HS-5 (cell line): ENCODE data around the gene ARPC1A.
"Not testable (repeated sequence)": the region's sequence is repeated elsewhere in the genome, so short reads cannot be mapped to it uniquely, and the experiment has no call there.

Source experiments
- DNase-seq: peaks from one replicate; pipeline ENCODE4 v3.0.0-alpha.2; 2012; ENCODE audit warnings: low read depth

Gene ARPC1A

DNA sequence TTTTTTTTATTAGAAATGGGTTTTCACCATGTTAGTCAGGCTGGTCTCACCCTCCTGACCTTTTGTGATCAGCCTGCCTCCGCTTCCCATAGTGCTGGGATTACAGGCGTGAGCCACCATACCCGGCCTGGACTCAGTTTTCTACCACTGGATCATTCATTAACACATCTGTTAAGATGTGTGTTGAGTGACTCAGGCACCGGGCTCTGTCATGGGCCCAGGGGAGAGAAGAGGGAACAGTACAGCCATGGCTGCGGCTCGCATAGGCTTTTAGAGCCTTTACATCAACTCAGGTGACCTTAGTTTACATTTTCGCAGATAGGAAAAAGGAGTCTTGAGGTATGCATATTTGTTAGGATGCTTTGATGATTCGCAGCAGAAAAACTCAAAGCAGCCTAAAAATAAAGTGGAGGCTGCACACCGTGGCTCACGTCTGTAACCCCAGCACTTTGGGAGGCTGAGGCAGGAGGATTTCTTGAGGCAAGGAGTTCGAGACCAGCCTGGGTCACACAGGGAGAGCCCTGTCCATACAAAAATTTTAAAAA lies 45.8 kb downstream of the ARPC1A start:
- DNase-seq: no peak

DNA sequence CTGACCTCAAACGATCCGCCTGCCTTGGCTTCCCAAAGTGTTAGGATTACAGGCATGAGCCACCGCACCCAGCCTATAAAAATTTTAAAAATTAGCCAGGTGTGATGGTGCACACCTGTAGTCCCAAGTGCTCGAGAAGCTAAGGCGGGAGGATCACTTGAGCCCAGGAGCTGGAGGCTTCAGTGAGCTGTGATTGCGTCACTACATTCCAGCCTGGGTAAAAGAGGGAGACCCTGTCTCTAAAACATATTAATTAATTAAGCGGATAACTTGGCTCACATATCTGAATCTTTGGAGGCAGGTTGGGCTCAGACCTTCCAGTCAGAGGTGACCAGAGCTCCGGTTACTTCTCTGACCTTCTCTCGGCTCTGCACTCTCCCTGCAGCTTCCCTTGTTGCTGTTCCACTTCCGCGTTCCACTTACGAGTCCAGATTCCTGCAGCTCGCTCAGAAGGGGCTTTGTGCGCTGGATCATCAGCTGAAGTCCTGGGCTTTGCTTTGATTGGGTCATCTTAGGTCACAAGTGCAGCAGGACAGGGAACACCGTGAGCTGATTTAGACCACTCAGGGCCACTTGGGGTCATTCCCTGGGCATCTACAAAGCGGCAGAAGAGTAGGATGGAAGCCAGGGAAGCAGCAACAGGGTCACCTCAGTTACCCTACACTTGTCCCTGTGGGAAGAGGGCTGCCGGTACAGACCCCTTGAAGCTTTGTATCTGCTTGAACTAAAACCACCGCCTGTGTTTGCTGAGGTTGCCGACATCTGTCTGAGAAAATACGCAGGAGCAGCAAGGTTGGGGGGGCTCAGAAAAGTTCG lies 46.8 kb downstream of the ARPC1A start:
- no peak for DNase-seq

DNA sequence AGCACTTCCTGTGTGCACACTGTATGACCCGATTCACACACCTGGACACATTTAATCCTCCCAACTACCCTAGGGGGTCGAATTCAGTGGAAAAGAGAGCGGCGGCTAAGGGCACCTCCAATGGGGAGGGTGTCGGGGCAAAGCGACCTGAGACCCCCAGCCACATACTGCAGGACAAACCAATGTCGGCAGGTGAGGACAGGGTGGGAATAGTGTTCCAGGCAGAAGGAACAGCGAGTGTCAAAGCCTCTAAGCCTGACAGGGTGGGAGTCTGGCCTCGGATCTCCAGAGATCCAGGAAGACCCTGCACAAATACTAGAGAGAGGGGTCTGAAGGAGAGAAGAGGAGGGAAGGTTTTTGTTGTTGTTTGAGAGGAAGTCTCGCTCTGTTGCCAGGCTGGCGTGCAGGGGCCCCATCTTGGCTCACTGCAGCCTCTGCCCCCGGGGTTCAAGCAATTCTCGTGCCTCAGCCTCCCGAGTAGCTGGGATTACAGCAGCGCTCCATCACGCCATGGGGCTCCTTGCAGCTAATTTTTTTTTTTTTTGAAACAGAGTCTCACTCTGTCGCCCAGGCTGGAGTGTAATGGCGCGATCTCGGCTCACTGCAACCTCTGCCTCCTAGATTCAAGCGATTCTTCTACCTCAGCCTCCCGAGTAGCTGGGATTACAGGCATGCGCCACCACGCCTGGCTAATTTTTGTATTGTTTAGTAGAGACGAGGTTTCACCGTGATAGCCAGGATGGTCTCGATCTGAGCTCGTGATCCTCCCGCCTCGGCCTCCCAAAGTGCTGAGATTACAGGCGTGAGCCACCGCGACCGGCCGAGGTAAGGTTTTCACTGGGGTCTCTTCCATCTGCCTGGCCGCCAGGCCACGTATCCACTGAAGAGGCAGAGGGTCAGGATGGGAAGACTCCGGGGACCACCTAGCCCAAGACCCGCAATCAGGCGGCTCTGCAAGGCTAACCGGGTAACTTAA lies 47.7 kb downstream of the ARPC1A start:
- DNase-seq: no peak

DNA sequence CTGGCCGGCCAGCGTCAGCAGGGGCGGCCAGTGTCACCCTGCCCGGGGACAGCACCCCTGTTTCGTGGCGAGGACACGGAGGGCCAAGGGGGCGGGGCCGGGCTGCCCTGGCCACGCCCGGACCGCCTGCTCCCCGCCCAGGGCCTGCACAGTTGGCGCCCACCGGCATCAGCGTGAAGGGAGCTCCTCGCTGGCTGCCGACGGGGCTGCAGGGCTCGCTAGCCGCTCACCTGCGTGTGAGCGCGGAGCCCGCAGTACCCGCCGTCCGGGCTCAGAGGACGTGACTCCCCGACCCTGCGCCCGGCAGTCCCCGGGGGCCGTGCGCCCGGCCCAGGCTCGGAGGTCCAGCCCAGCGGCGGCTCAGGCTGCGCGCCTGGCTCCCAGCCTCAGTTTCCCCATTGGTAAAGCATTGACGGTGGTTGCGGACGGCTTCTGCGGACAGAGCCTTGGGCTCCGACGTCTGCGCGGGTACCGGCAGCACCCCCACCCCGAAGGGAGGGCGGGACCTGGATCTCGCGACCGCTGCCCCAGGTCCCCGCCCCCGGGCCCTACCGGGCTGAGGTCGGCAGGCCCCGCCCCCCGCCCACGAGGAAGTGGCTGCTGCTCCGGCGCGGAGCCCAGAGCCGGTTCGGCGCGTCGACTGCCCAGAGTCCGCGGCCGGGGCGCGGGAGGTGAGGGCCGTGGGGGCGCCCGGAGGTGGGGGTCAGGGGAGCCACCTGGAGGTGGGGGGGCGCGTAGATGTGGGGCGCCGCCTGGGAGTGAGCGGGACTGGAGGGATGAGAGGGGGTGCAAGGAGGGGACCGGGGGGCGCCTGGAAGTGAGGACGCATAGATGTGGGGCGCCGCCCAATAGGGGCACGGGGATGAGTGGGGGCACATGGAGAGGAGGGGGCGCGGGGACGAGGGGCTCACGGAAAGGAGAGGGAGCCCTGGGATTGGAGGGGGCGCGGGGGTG lies 48.7 kb downstream of the ARPC1A start, which contains the start of gene ARPC1B:
Gene ARPC1B, plus strand, starts transcription at position 620 of the 954 bp plus-strand sequence. CDS start 10,985 bp downstream, outside the sequence.
- no peak for DNase-seq

DNA sequence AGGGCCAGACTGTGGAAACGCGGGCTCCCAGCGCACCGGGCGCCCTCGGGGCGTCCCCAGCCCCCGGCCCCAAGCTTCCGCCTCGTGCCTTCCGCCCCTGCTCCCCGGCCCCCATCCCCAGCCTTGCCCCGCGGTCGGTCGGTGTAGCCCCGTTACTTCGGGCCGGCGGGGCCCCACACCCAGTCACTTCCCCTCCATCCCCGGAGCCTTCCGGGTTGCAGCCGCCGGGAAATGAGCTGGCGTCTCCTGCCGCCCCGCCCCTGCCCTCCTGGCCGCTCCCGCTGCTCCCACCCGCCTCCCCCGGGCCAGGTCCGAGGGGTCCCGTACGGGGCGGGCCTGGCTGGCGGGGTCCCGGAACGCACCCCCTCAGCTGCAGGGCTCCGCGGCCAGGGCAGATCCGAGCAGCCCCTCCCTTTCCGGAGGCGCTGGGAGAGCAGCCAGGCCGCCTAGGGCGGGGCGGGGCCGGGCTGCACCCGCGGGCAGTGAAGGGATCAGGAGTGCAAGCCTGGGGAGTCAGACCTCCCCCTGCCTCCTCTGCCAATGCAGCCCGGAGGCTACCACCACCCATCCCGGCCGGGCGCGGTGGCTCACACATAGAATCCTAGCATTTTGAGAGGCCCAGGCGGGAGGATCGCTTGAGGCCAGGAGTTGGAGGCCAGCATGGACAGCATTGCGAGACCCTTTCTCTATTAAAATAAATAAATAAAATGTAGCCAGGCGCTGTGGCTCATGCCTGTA lies 49.5 kb downstream of the ARPC1A start:
- no peak for DNase-seq

DNA sequence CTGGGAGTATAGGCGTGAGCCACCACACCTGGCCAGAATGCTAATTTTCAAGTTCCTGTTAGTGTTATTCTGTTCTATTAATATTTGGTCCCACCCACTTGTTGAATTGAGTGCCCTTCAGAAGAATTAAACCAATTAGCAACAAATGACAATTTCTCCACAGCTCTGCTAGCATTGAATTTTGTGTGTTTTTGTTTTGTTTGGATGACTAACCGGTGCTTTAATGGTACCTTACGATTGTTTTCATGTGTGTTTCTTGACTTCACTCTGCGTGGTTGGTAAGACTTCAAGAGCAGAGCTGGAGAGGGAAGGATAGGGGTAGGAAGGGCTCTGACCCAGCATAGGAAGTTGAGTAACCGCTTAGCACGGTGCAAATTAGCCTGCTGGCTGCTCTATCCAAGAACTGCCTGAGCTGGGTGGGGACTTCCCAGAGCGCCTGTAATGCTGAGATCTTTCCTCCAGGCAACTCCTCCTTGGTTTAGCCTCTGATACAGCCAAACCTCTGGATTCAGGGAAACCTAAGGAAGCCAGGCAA lies 53.4 kb downstream of the ARPC1A start:
- DNase-seq: peak; percentile 39

DNA sequence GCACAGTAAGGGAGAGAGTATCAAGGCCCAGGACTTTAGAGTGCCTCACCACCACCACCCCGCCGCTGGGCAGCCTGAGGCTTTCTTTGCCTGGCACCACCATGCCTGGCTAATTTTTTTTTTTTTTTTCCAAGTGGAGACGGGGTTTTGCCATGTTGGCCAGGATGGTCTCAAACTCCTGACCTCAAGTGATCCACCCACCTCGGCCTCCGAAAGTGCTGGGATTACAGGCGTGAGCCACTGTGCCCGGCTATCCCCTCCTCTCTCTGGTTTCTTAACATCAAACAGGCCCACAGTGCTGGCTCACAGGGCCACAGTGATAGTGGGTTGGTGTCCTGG lies 54.0 kb downstream of the ARPC1A start:
- DNase-seq: not testable (repeated sequence)

DNA sequence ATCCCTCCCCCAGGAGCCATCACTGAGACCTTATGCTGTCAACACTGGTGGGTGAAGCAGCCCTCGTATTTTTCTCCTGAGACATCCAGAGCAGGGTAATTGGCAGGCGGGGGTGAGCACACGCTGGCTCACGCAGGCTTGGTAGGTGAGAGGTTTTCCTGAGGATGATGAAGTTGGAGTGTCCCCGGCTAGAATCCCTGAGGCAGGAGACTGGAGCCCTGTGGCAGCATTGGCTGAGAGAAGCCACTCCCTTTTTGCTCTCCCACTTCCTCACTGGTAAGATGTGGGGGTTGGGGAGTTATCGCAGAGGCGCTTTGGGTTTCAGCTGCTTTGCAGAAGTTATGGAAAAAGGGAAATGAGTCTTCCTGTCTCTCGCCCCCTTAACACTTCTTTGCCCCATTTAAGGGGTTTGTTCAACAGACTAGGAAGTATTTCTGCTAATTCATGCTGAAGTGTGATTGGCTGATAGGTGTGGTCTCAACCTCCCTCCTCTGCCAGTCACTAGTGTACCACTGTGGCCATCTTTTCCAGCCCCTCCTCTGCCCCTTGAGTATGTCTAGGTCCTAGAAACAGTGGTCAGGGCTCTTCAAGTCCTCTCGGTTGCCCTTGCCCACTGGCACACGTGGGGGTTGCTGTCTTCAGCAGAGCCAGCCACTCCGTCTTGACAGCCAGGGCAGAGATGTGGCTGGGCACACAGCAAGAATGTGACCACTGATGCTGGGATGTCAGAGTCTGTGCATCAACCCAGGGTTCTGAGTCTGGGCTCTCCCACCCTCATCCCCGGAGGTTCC lies 54.5 kb downstream of the ARPC1A start:
- peak; percentile 18 for DNase-seq

DNA sequence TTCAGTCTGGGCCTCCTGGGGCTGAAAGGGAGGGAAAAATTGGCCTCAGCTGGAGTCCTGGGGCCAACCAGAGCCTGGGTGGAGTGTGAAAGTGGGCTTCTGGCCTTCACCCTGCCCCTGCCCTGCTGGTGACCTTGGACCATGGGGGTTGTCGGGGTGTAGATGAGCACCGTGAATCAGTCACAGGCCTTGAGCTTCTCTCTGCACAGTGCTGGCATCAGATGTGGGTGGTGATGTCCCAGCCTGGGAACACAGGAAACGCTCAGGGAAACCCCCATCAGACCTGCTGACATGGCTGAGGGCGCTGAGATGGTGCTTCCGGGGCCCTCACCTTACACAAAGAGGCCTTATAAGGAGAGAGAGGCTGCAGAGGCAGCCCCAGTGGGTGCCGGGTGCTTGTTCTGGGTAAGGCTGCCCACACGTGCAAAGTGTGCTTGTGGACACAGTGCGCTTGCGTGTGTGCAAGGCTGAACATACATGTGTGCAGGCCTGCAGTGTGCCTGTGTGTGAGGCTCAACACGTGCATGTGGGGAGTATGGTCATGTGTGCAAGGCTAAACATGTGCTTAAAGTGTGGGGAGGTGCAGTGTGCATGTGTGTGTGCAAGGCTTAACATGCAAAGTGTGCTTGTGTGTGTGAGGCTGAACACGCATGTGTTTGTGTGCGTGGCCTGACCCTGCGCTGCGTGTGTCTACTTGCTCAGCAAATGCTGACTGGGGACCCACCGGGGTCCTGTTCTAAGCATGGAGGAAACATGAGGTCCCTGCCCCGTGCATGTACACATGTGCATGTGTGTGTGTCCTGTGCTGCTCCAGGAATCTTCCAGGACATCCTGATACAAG lies 55.3 kb downstream of the ARPC1A start:
- no peak for DNase-seq

DNA sequence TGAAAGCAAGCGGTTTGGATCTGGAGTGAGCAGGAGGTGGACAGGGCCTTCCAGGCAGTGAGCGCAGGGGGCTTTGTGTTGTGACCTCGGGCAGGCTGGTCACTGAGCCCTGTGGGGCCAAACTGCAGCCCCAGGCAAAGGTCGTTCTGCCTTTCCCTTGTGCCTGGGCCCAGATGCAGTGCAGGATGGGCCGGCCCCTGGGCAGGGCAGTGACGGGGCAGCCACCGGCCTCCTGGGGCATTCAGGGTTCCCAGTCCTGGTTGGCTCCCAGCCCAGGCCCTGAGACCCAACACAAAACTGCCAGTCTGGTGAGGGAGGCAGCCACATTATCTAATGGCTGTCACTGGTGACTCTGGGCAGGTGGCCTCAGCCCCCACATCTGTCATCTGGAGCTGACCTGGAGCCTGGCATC lies 56.0 kb downstream of the ARPC1A start:
- no peak for DNase-seq

DNA sequence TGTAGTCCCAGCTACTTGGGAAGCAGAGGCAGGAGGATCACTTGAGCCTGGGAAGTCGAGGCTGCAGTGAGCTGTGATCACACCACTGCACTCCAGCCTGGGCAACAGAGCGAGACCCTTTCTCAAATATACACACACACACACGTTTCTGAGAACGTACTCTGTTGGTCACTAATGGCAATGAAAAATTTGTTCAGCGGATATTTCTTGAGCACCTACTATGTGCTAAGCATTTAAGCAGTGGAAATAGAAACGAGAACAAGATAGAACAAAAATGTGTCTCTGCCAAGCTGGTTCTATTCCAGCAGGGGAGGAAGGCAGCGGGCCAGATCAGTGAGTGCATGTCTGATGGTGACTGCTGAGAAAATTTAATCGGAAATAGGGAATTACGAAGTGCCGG lies 57.5 kb downstream of the ARPC1A start:
- DNase-seq: no peak

DNA sequence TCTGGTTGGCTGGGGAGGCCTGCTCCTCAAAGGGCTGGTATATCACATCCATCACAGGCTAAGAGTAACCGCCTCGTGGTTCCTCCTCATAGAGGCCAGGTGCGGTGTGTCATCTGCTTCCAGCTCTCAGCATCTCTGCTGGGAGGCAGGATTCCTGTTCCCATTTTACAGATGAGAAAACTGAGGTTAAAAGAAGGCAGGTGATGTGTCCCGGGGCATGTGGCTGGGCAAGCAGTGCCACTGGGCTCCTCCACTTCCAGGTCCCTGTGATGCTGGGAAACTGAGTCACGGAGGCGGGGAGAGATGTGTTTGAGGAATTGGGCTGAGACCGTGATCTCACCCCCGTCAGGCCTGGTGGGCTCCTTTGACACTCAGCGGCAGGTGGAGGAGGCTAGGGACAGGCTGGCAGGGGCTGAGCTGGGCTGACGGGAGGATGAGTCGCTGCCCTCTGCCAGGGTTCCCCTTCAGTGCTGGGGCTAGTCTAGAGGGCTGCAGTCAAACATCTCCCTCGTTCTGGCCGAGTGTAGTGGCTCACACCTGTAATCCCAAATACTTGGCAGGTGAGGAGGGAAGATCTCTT lies 58.2 kb downstream of the ARPC1A start:
- no peak for DNase-seq

DNA sequence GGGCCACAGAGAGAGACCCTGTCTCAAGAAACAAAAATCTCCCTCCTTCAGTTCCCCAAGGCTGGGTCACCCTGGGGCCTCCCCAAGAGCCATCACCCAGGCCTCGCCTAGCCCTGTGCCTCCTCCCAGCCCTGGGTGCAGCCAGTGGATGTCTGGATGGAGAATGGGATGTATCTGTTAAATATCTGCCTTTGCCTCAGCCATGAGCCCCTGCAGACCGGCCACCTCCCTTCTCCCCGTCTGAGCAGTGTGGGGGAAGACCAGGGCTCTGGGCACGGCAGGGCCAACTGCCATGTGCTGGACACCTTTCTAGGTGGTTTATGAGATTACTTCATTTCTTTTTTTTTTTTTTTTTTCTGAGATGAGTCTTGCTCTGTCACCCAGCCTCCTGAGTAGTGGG lies 58.8 kb downstream of the ARPC1A start:
- DNase-seq: no peak

DNA sequence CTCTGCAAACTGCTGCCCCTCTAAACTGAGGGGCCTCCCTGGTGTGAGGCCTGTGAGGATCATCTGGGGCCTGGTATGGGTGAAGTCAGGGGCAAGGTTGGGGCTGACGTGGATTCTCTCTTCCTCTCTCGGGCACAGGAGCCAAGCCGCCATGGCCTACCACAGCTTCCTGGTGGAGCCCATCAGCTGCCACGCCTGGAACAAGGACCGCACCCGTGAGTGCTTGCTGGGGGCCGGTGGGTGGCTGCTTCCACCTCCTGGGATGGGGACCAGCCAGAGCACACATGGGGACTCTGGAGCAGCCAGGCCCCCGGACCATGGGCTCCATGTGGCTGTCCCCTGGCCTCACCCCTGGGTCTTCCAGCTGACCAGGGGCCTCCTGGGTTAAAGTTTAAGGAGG lies 59.9 kb downstream of the ARPC1A start:
- no peak for DNase-seq

DNA sequence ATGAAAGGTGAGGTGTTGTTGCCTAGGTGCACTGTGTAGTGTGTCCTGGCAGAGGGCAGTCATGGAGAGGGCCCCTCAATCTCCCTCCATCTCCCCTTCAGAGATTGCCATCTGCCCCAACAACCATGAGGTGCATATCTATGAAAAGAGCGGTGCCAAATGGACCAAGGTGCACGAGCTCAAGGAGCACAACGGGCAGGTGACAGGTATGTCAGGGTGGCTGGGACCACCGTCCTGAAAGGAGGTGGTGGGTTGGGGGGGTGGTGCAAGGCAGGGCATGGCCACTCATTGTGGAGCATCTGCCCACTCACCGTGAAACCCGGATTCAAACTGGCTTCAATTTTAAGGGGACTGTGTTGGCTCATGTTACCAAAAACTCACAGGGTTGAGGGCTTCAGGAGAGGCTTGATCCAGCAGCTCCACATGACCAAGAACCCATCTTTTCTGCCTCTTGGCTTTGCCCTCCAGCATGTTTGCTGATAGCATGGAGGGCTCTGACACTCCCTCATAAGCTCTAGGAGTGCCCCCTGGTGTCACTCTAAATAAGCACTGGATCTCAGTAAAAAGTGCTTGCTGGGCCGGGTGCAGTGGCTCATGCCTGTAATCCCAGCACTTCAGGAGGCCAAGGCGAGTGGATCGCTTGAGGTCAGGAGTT lies 61.0 kb downstream of the ARPC1A start:
- DNase-seq: no peak

DNA sequence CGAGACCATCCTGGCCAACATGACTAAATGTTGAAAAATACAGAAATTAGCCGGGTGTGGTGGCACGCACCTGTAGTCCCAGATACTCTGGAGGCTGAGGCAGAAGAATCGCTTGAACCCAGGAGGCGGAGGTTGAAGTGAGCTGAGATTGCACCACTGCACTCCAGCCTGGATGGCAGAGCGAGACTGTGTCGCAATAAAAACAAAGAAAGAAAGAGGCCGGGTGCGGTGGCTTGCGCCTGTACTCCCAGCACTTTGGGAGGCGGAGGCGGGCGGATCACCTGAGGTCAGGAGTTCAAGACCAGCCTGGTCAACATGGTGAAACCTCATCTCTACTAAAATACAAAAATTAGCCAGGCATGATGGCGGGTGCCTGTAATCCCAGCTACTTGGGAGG lies 61.5 kb downstream of the ARPC1A start:
- not testable (repeated sequence) for DNase-seq

DNA sequence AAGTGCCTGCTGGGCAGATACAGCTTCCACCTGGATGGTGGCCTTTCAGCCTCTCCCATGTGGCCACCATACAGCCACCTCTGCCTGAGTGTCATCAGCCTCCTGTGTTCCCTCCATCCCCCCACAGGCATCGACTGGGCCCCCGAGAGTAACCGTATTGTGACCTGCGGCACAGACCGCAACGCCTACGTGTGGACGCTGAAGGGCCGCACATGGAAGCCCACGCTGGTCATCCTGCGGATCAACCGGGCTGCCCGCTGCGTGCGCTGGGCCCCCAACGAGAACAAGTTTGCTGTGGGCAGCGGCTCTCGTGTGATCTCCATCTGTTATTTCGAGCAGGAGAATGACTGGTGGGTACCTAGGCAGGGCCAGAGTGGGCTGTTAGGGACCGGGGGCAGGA lies 62.2 kb downstream of the ARPC1A start:
- DNase-seq: no peak

DNA sequence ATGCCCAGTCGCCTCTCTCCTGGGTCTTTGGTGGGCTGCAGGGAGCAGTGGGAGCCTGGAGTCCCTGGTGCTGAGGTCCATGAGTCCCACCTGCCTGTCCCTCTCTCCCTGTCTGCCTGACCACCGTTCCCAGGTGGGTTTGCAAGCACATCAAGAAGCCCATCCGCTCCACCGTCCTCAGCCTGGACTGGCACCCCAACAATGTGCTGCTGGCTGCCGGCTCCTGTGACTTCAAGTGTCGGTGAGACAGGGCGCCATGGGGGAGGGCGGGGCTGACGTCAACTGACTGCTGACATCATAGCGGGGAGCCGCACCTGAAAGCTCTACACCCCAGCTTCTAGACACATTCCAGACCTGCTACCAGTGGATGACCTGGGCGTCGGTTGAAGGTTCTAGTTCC lies 64.1 kb downstream of the ARPC1A start:
- no peak for DNase-seq
